Heart right ventricle (tissue), 16 donors: ENCODE measurements around the gene TNFSF15. TPM values are rescaled to one million over a fixed set of nuclear protein-coding genes. Genes with fewer than 3 reads are reported as not detected.

Source experiments
- ATAC-seq, 8 donors: fragments of 200-7000 bp; cut with Tn5 transposase; one replicate each; pipeline ENCODE4 v1.9.1; 2020; ENCODE audit warnings: mild to moderate bottlenecking in 8 of 8, moderate library complexity in 8 of 8, moderate number of reproducible peaks in 1 of 8
- DNase-seq, 2 donors: peaks; one replicate each; pipeline ENCODE4 v3.0.0-alpha.2; 2020
- H3K27ac ChIP-seq, 10 donors: fragments of 200-600 bp; sonication (generic) in 2 of 10; one replicate each; pipeline versions ENCODE4 v1.5.0 to v1.8.0; 2020 to 2022; ENCODE audit warnings: mild to moderate bottlenecking in 3 of 10
- H3K27me3 ChIP-seq, 7 donors: fragments of 200-600 bp; one replicate each; pipeline ENCODE4 v1.8.0; 2021 to 2022; ENCODE audit warnings: mild to moderate bottlenecking in 2 of 7
- H3K36me3 ChIP-seq, 9 donors: fragments of 200-600 bp; sonication (generic) in 1 of 9; one replicate each; pipeline versions ENCODE4 v1.5.0 to v1.8.0; 2020 to 2022; ENCODE audit warnings: mild to moderate bottlenecking in 2 of 9
- H3K4me1 ChIP-seq, 9 donors: fragments of 200-600 bp; sonication (generic) in 1 of 9; one replicate each; pipeline versions ENCODE4 v1.5.0 to v1.8.0; 2020 to 2022; ENCODE audit warnings: mild to moderate bottlenecking in 4 of 9
- H3K4me3 ChIP-seq, 10 donors: fragments of 200-600 bp; sonication (generic) in 2 of 10; one replicate each; pipeline versions ENCODE4 v1.5.0 to v1.8.0; 2020 to 2022; ENCODE audit warnings: mild to moderate bottlenecking in 7 of 10, moderate library complexity in 2 of 10
- H3K9me3 ChIP-seq, 11 donors: fragments of 200-600 bp in 10 of 11; sonication (generic) in 2 of 11; one replicate each; pipeline versions ENCODE4 v1.5.0 to v1.8.0; 2013 to 2022; ENCODE audit warnings: mild to moderate bottlenecking in 2 of 11, control low read depth in 1 of 11, moderate library complexity in 1 of 11
- CTCF ChIP-seq, 9 donors: fragments of 200-600 bp; sonication (generic) in 2 of 9; IDR thresholded peaks; one replicate each; pipeline versions ENCODE4 v1.5.0 to v1.8.0; 2021 to 2022; ENCODE audit warnings: antibody characterized with exemption in 9 of 9, mild to moderate bottlenecking in 5 of 9, moderate library complexity in 1 of 9
- WGBS, 2 donors: extraction: QIAGEN DNeasy Blood & Tissue Kit; methylation state at CpG; one replicate each; pipeline ENCODE4 v1.1.7; 2013; ENCODE audit warnings: inconsistent platforms in 1 of 2; 5-methylcytosine and 5-hydroxymethylcytosine counted together
- intact Hi-C, 10 donors: fragments of 100-400 bp; cut with DNase I; formaldehyde crosslinking; loops; one replicate each; pipeline versions ENCODE4 v1.11.1 to v1.14.2; 2022
- polyA plus RNA-seq, 2 donors: library from polyadenylated mRNA; stranded (reverse); fragments of 200-250 nt; gene quantifications; one replicate each; pipeline ENCODE4 v1.2.3, GENCODE V29; 2013
- total RNA-seq, 10 donors: library from RNA; stranded (reverse); fragmentation: NEBNext Ultra II Directional in 3 of 10; extraction: Animal tissue kit (Norgen Biotek cat#: 25700) in 3 of 10; gene quantifications; one replicate each; pipeline versions ENCODE4 v1.2.1 to v1.2.4, GENCODE V29; 2021 to 2023
- donor health status: Arrhythmogenic right ventricular cardiomyopathy.
- donor health status: ischemic (EF 13 %, LVEDD 7.1; RV severe dilation, severe dysfunction).
- donor health status: healthy with polysubstance abuse.
- donor health status: DM: no; HTN: yes; CAD: no.
- donor health status: DM: no; HTN: no; CAD: no.
- donor health status: ischemic (EF 25% LVEDD 6.9; RV normal size, moderate dysfunction).
- donor health status: ischemic (EF 25% LVEDD 5.7; RV mildly dilated, moderate dysfunction).
- donor health status: healthy.
- donor health status: DM: yes; HTN: yes; CAD: no.
- donor health status: Ischemic cardiomyopathy.
- donor health status: ischemic (EF 35%, LVEDD 5.7; RV mildly dilated, moderate dysfunction).
- donor health status: nonischemic (EF 11% LVEDD 7.7; RV severe dilation, severe dysfunction).
- donor health status: DM: yes; HTN: yes; CAD: no.
- donor health status: PGD.
- donor health status: ischemic (EF 29% LVEDD 5.4; RV normal size, mild dysfunction).
- donor health status: nonischemic (EF 23%, LVEDD 6.1; RV moderate dilation, normal function).

The TNFSF15 gene
- total and polyA plus RNA-seq, 12 donors: 0.01 to 0.62 (median 0.05) TPM; not detected in 5

DNA sequence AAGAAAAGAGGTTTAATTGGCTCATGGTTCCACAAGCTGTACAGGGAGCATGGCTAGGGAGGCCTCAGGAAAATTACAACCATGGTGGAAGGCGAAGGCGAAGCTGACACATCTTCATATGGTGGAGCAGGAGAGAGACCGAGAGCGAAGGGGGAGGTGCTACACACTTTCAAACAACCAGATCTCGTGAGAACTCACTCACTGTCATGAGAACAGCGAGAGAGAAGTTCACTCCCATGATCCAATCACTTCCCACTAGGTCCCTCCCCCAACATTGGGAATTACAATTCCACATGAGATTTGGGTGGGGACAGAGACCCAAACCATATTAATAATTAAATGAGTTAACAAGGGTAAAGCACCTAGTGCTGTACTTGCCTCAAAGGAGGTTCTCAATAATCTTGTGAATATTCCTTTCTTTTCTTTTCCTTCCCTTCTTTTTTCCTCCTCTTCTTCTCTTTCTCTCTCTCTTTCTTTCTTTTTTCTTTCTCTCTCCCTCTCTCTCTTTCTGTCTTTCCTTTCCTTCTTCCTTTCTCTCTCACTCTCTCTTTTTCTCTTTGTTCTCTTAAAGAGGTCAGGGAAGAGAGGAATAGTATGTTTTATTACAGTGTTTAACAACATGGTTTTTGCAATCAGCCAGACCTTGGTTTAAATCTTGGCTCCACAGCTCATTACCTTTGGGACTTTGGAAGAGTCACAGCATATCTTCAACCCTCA is 29.0 kb downstream of the TNFSF15 start:
- DNase-seq (no peak), ATAC-seq (no peak)
- no peak overlapping the region for H3K4me3 ChIP-seq
- no peak for TF ChIP-seq CTCF (IDR thresholded peaks at IDR 0.05)
- H3K27me3 ChIP-seq: peaks cover 0 to 23% (median 8%) of the 10 kb centered on the region in 7 donors
- H3K9me3 ChIP-seq: no peaks in the 10 kb centered on the region
- no peak overlapping the region for H3K27ac ChIP-seq
- intact Hi-C loops: loop anchor here in 1 of 10 donors (10.0 kb wide), 1 partner anchor 1272 kb away; no protein-coding TSS in a partner anchor
- H3K4me1 ChIP-seq: no peaks in the 10 kb centered on the region
- H3K36me3 ChIP-seq: no peaks in the 10 kb centered on the region
- WGBS, 2 donors: 88 to 90% methylated on average over 6 of the region's 6 CpGs

GRCh38 chr9:114775981-114776380 is 29.9 kb downstream of the TNFSF15 start:
- Histone ChIP-seq H3K27ac (no peak overlapping the region), H3K4me3 (no peak overlapping the region), H3K9me3 (no peaks in the 10 kb centered on the region), H3K4me1 (no peaks in the 10 kb centered on the region), H3K36me3 (no peaks in the 10 kb centered on the region), H3K27me3 (peaks cover 0 to 23% (median 8%) of the 10 kb centered on the region in 7 donors)
- intact Hi-C loops: loop anchor here in 1 of 10 donors (10.0 kb wide), 1 partner anchor 1271 kb away; no protein-coding TSS in a partner anchor
- 69 to 74% methylated on average over 1 of the region's 1 CpG for WGBS, 2 donors
- no peak for TF ChIP-seq CTCF (IDR thresholded peaks at IDR 0.05)
- DNase-seq: no peak
- no peak for ATAC-seq

GRCh38 chr9:114775121-114775520 is 30.7 kb downstream of the TNFSF15 start:
- Histone ChIP-seq H3K4me1 (peaks cover 0 to 2% (median 0%) of the 10 kb centered on the region in 9 donors), H3K27ac (no peak overlapping the region), H3K9me3 (no peaks in the 10 kb centered on the region), H3K36me3 (no peaks in the 10 kb centered on the region), H3K4me3 (no peak overlapping the region), H3K27me3 (peaks cover 0 to 23% (median 8%) of the 10 kb centered on the region in 7 donors)
- 91 to 94% methylated on average over 1 of the region's 1 CpG for WGBS, 2 donors
- no peak for TF ChIP-seq CTCF (IDR thresholded peaks at IDR 0.05)
- DNase-seq: no peak
- intact Hi-C loops: loop anchor here in 1 of 10 donors (10.0 kb wide), 1 partner anchor 1270 kb away; no protein-coding TSS in a partner anchor
- ATAC-seq: no peak

DNA sequence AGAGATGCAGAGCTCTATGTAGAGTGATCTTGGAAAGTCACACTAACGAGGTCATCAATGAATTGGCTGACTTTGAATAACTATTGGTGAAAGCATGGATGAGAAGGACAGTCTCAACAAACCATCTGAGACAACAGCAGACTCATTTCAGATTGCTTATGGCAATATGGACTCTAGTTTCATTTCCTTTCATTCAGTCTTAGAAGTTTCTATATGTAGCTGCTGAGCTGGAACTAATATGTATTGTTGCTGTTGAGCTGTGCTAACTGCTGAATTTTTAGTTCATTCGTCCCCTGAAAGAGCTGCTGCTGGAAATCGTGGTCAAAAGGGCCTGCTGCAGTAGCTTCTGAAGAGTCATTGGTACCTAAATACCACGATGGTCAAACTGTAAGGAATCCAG is 31.3 kb downstream of the TNFSF15 start:
- H3K27ac ChIP-seq: no peak overlapping the region

More for the DNA sequence above, 31.3 kb downstream of the TNFSF15 start:
- no peak for TF ChIP-seq CTCF (IDR thresholded peaks at IDR 0.05)
- DNase-seq (no peak), ATAC-seq (no peak)
- H3K9me3 ChIP-seq: no peaks in the 10 kb centered on the region
- intact Hi-C loops: loop anchor here in 1 of 10 donors (10.0 kb wide), 1 partner anchor 1270 kb away; no protein-coding TSS in a partner anchor
- H3K27me3 ChIP-seq: peaks cover 0 to 23% (median 8%) of the 10 kb centered on the region in 7 donors
- H3K36me3 ChIP-seq: no peaks in the 10 kb centered on the region
- H3K4me3 ChIP-seq: no peak overlapping the region
- 74 to 79% methylated on average over 4 of the region's 4 CpGs for WGBS, 2 donors
- H3K4me1 ChIP-seq: peaks cover 0 to 6% (median 0%) of the 10 kb centered on the region in 9 donors
